ENCODE results near the gene ATG2B. TPM values are rescaled to one million over a fixed set of nuclear protein-coding genes. Genes with fewer than 3 reads are reported as not detected.
A peak's percentile ranks its signal among the peaks of the same experiment; 100 is the strongest.

The ATG2B gene
- total and polyA plus RNA-seq, 10 of the 15 experiments (the other 5 are each of a cell fraction or from before 2014, with no cell fraction given) = 0.84 to 15.4 (median 9.9) TPM

DNA sequence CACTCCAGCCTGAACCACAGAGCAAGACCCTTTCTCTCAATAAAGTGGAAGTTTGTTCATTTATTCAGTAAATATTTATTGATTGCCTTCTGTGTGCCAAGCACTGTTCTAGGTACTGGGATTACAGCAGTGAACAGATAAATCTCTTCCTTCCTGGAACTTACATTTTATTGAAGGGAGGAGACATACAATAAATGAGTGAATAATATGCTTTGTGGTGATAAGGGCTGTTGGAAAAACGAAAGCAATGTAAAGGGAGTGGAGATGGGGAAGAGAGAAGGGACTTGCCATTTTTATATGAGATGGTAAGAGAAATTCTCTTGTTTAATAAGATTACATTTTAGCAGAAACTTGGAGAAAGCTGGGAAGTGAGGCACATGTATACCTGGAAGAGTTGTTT is 1.8 kb upstream of the ATG2B start:
- intact Hi-C loops (cut with micrococcal nuclease; ENCODE audit: unreplicated experiment) = no loop called here
- RAD21 ChIA-PET (ENCODE audit: unreplicated experiment) = no interaction called here

DNA sequence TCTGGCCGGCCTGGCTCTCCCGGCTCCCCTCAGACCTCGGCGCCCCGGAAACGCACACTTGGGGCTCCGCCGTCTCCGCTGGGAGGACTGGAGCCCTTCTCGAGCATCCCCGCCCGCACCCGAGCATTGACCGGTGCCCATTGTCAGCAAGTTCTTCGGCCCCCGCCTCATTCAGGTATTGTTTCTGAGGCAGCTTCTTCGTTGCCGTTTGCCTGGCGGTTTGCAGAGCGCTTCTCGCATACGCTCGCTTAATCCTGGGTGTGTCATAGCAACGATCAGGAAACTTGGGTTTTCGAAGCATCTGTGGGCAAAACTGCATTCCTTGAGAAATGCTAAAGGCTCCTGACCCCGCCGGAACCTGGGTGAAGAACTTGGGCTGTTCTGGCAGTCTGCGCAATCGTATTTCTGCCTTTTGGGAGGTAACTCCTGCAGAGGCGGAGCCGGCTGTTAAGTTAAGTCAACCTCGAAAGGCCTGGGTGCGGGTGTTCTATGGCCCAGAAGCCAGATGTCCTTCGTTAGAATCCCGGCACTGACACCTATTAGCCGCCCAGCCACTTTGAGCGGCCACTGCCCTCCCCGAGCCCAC is 703 bp upstream of the ATG2B start:
- Histone ChIP-seq H3K36me3 (ENCODE audit: control insufficient read depth in 2 of 2, insufficient read depth in 2 of 2, low read length in 1 of 2) (no peaks in the 10 kb centered on the region), H3K27ac (ENCODE audit: control insufficient read depth, insufficient read depth) (peak overlapping the region; percentile 61), H3K9me3 (replicated peaks; ENCODE audit: control insufficient read depth, insufficient read depth, low read length) (no peaks in the 10 kb centered on the region; the same call in 2 of the 3 replicates), H3K4me2 (ENCODE audit: control insufficient read depth, insufficient read depth) (peak overlapping the region; percentile 94), H3K4me1 (ENCODE audit: control insufficient read depth, insufficient read depth, low read length) (peaks cover 12% of the 10 kb centered on the region), H3K4me3 (peak overlapping the region; percentile 98), H3K9ac (ENCODE audit: control insufficient read depth, insufficient read depth, low read length) (peak overlapping the region; percentile 57), H4K20me1 (ENCODE audit: control insufficient read depth, insufficient read depth) (no peaks in the 10 kb centered on the region), H3K27me3 (replicated peaks in 1 of 2; ENCODE audit: control insufficient read depth in 2 of 2, insufficient read depth in 2 of 2, low read length in 1 of 2) (no peaks in the 10 kb centered on the region), H3K79me2 (ENCODE audit: control insufficient read depth, insufficient read depth, low read length) (peaks cover 53% of the 10 kb centered on the region), H2AFZ (ENCODE audit: control insufficient read depth, low read depth, low read length) (peak overlapping the region; percentile 80)
- CTCF ChIA-PET = no interaction called here
- intact Hi-C loops (cut with micrococcal nuclease; ENCODE audit: unreplicated experiment) (loop anchor here (1.0 kb wide), 1 partner anchor 27 kb away; no protein-coding TSS in a partner anchor), in situ Hi-C loops (cut with MboI) (no loop called here)
- RAD21 ChIA-PET (ENCODE audit: unreplicated experiment) = interaction anchor here (1.5 kb wide), 1 partner anchor 16 kb away, joined by 3 read pairs; no protein-coding TSS in a partner anchor
- WGBS (ENCODE audit: insufficient coverage, insufficient replicate concordance, low lambda C conversion rate, missing lambda C conversion rate) = 1% methylated on average over 38 of the region's 38 CpGs
- TF ChIP-seq PML (IDR thresholded peaks at IDR 0.05; ENCODE audit: low read length) = peak; percentile 6; the same call in 1 of the 2 replicates
- TF ChIP-seq GATAD2B (conservative IDR thresholded peaks at IDR 0.05; ENCODE audit: low read depth) = peak; percentile 5; the same call in 1 of the 2 replicates
- no peak for TF ChIP-seq GABPA (IDR thresholded peaks at IDR 0.05; ENCODE audit: low read depth)
- TF ChIP-seq TAF1 (IDR thresholded peaks at IDR 0.05; ENCODE audit: borderline replicate concordance, low read depth, low read length) = peak; percentile 4; the same call in 1 of the 2 replicates
- TF ChIP-seq RB1 (IDR thresholded peaks at IDR 0.05; ENCODE audit: borderline replicate concordance) = peak; percentile 25; the same call in 1 of the 2 replicates
- SMC1A ChIA-PET (ENCODE audit: uncharacterized antibody, unreplicated experiment) = interaction anchor here (1.0 kb wide), 1 partner anchor 16 kb away, joined by 3 read pairs; no protein-coding TSS in a partner anchor
- BruUV-seq (replicated peaks) = no TSS peak
- FAIRE-seq (no peak), DNase-seq (ENCODE audit: low read depth, low spot score) (no peak), ATAC-seq (peak; percentile 60)
- POLR2A ChIA-PET = interaction anchor here (0.6 kb wide), 1 partner anchor 1518 kb away, joined by 8 read pairs; no protein-coding TSS in a partner anchor

More for the DNA sequence above, 1.8 kb upstream of the ATG2B start:
- no peaks in the 10 kb centered on the region; the same call in 1 of the 2 replicates for H4K20me1 ChIP-seq (ENCODE audit: control insufficient read depth, insufficient read depth)
- H3K4me1 ChIP-seq (ENCODE audit: control insufficient read depth, insufficient read depth, low read length) = peaks cover 12% of the 10 kb centered on the region
- SMC1A ChIA-PET (ENCODE audit: uncharacterized antibody, unreplicated experiment) = no interaction called here
- H3K27me3 ChIP-seq (replicated peaks in 1 of 2; ENCODE audit: control insufficient read depth in 2 of 2, insufficient read depth in 2 of 2, low read length in 1 of 2) = no peaks in the 10 kb centered on the region
- peaks cover 49% of the 10 kb centered on the region for H3K79me2 ChIP-seq (ENCODE audit: control insufficient read depth, insufficient read depth, low read length)
- no peak for FAIRE-seq
- WGBS (ENCODE audit: insufficient coverage, insufficient replicate concordance, low lambda C conversion rate, missing lambda C conversion rate) = 26% methylated on average over 1 of the region's 1 CpG
- peak overlapping the region; percentile 94 for H3K4me2 ChIP-seq (ENCODE audit: control insufficient read depth, insufficient read depth)
- peak overlapping the region; percentile 98; the same call in 1 of the 2 replicates for H3K4me3 ChIP-seq
- H3K36me3 ChIP-seq (ENCODE audit: control insufficient read depth in 2 of 2, insufficient read depth in 2 of 2, low read length in 1 of 2) = 0 out of 4 replicates have a peak, but pooled peaks cover 0 to 2% of the 10 kb centered on the region in 2 experiments
- H2AFZ ChIP-seq (ENCODE audit: control insufficient read depth, low read depth, low read length) = no peak overlapping the region
- peak overlapping the region; percentile 61; the same call in 1 of the 2 replicates for H3K27ac ChIP-seq (ENCODE audit: control insufficient read depth, insufficient read depth)
- in situ Hi-C loops (cut with MboI) = no loop called here
- no TSS peak for BruUV-seq (replicated peaks)
- POLR2A ChIA-PET = no interaction called here
- CTCF ChIA-PET = no interaction called here
- no peak for DNase-seq (ENCODE audit: low read depth, low spot score)
- H3K9me3 ChIP-seq (replicated peaks; ENCODE audit: control insufficient read depth, insufficient read depth, low read length) = no peaks in the 10 kb centered on the region; the same call in 2 of the 3 replicates
- no peak for ATAC-seq
- no peak overlapping the region; the same call in 1 of the 2 replicates for H3K9ac ChIP-seq (ENCODE audit: control insufficient read depth, insufficient read depth, low read length)
- TF ChIP-seq NR2C2 (IDR thresholded peaks at IDR 0.05; ENCODE audit: borderline replicate concordance, control insufficient read depth, insufficient read length, low read depth) (no peak), CREM (IDR thresholded peaks at IDR 0.05; ENCODE audit: low read depth) (no peak)
